Left ventricle myocardium inferior (tissue), 1 donor: Measurements from ENCODE around the gene NFS1. TPM values are rescaled to one million over a fixed set of nuclear protein-coding genes. Genes with fewer than 3 reads are reported as not detected.
"Not testable (repeated sequence)": the region's sequence is repeated elsewhere in the genome, so short reads cannot be mapped to it uniquely, and the experiment has no call there.

Experiments used
- DNase-seq: peaks from one replicate; pipeline ENCODE4 v3.0.0-alpha.2; 2020
- H3K27ac ChIP-seq: fragments of 200-600 bp; replicated peaks from 2 replicates; pipeline ENCODE4 v1.8.0; 2021
- H3K27me3 ChIP-seq: fragments of 200-600 bp; 2 replicates; pipeline ENCODE4 v1.8.0; 2021; ENCODE audit warnings: low read depth
- H3K36me3 ChIP-seq: fragments of 200-600 bp; 2 replicates; pipeline ENCODE4 v1.8.0; 2021
- H3K4me1 ChIP-seq: fragments of 200-600 bp; 2 replicates; pipeline ENCODE4 v1.8.0; 2021
- H3K4me3 ChIP-seq: fragments of 200-600 bp; 2 replicates; pipeline ENCODE4 v1.8.0; 2021; ENCODE audit warnings: mild to moderate bottlenecking, moderate library complexity
- H3K9me3 ChIP-seq: fragments of 200-600 bp; replicated peaks from 2 replicates; pipeline ENCODE4 v1.8.0; 2021
- CTCF ChIP-seq: fragments of 200-600 bp; IDR thresholded peaks from 2 replicates; pipeline ENCODE4 v1.8.0; 2021; ENCODE audit warnings: antibody characterized with exemption, mild to moderate bottlenecking, borderline replicate concordance
- intact Hi-C: fragments of 100-400 bp; cut with micrococcal nuclease; formaldehyde crosslinking; loops from one replicate; pipeline ENCODE4 v1.11.0; 2022
- total RNA-seq: library from RNA; stranded (reverse); fragmentation: NEBNext Ultra II Directional; extraction: Animal tissue kit (Norgen Biotek cat#: 25700); gene quantifications from one replicate; pipeline ENCODE4 v1.2.1, GENCODE V29; 2021
- donor health status: DM: no; HTN: yes; CAD: no; lungs with severe emphysema.

NFS1 gene
- total RNA-seq, 1 donor from 2014 or later: 60.8 TPM

GRCh38 chr20:35711588-35712209, 12.5 kb upstream of the NFS1 start:
- Histone ChIP-seq H3K36me3 (peaks cover 99% of the 10 kb centered on the region), H3K27me3 (no peaks in the 10 kb centered on the region), H3K27ac (no peak overlapping the region), H3K4me1 (peaks cover 57% of the 10 kb centered on the region), H3K9me3 (no peaks in the 10 kb centered on the region), H3K4me3 (no peak overlapping the region)
- no peak for TF ChIP-seq CTCF
- no peak for DNase-seq
- intact Hi-C loops: no loop called here

- intact Hi-C loops: no loop called here
Observed at GRCh38 chr20:35710884-35711587, 11.9 kb upstream of the NFS1 start.

GRCh38 chr20:35710039-35710438, 10.9 kb upstream of the NFS1 start:
- Histone ChIP-seq H3K36me3 (peaks cover 99% of the 10 kb centered on the region), H3K9me3 (no peaks in the 10 kb centered on the region), H3K4me1 (peaks cover 49% of the 10 kb centered on the region), H3K4me3 (no peak overlapping the region), H3K27ac (no peak overlapping the region), H3K27me3 (no peaks in the 10 kb centered on the region)
- intact Hi-C loops: no loop called here
- no peak for TF ChIP-seq CTCF
- no peak for DNase-seq

More at GRCh38 chr20:35710884-35711587, 11.9 kb upstream of the NFS1 start:
- DNase-seq: no peak
- peaks cover 57% of the 10 kb centered on the region for H3K4me1 ChIP-seq
- H3K36me3 ChIP-seq: peaks cover 99% of the 10 kb centered on the region
- H3K27me3 ChIP-seq: no peaks in the 10 kb centered on the region
- no peak overlapping the region for H3K4me3 ChIP-seq
- H3K27ac ChIP-seq: no peak overlapping the region
- H3K9me3 ChIP-seq: no peaks in the 10 kb centered on the region
- no peak for TF ChIP-seq CTCF

GRCh38 chr20:35709259-35709658, 10.1 kb upstream of the NFS1 start:
- peaks cover 57% of the 10 kb centered on the region for H3K4me1 ChIP-seq
- H3K27ac ChIP-seq: no peak overlapping the region
- H3K9me3 ChIP-seq: no peaks in the 10 kb centered on the region
- no peak for TF ChIP-seq CTCF
- H3K27me3 ChIP-seq: no peaks in the 10 kb centered on the region
- no peak for DNase-seq
- intact Hi-C loops: no loop called here
- peaks cover 99% of the 10 kb centered on the region for H3K36me3 ChIP-seq
- no peak overlapping the region for H3K4me3 ChIP-seq

- intact Hi-C loops: no loop called here
- Histone ChIP-seq H3K4me1 (peaks cover 60% of the 10 kb centered on the region), H3K36me3 (peaks cover 99% of the 10 kb centered on the region), H3K9me3 (no peaks in the 10 kb centered on the region), H3K27ac (no peak overlapping the region), H3K27me3 (no peaks in the 10 kb centered on the region), H3K4me3 (no peak overlapping the region)
- DNase-seq: no peak
- no peak for TF ChIP-seq CTCF
Observed at GRCh38 chr20:35708502-35708901, 9.3 kb upstream of the NFS1 start.

GRCh38 chr20:35706591-35707529, 7.7 kb upstream of the NFS1 start:
- H3K27me3 ChIP-seq, H3K27ac ChIP-seq, DNase-seq, H3K9me3 ChIP-seq, intact Hi-C loops, H3K4me3 ChIP-seq: not testable (repeated sequence)
- H3K36me3 ChIP-seq: peaks cover 100% of the 10 kb centered on the region
- H3K4me1 ChIP-seq: peaks cover 49% of the 10 kb centered on the region

- H3K9me3 ChIP-seq, DNase-seq, H3K27ac ChIP-seq, H3K4me3 ChIP-seq, H3K27me3 ChIP-seq, intact Hi-C loops: not testable (repeated sequence)
- Histone ChIP-seq H3K36me3 (peaks cover 100% of the 10 kb centered on the region), H3K4me1 (peaks cover 39% of the 10 kb centered on the region)
Observed at GRCh38 chr20:35705894-35706293, 6.7 kb upstream of the NFS1 start.
